ENCODE data around the gene AKT3.

- TF ChIP-seq POLR2A (IDR thresholded peaks at IDR 0.05) (no peak), CTCF (IDR thresholded peaks at IDR 0.05) (no peak)
Observed at GRCh38 chr1:243740255-243740999, 109.6 kb downstream of the AKT3 start.

Measured in heart left ventricle (tissue), 13 donors.